Limb (tissue), 2 donors: ENCODE measurements around the gene RHCG.

Experiments used
- DNase-seq, 2 donors: peaks; one replicate each; pipeline ENCODE4 v3.0.0-alpha.2; 2016; ENCODE audit errors: extremely low spot score in 2 of 2

Gene RHCG

DNA sequence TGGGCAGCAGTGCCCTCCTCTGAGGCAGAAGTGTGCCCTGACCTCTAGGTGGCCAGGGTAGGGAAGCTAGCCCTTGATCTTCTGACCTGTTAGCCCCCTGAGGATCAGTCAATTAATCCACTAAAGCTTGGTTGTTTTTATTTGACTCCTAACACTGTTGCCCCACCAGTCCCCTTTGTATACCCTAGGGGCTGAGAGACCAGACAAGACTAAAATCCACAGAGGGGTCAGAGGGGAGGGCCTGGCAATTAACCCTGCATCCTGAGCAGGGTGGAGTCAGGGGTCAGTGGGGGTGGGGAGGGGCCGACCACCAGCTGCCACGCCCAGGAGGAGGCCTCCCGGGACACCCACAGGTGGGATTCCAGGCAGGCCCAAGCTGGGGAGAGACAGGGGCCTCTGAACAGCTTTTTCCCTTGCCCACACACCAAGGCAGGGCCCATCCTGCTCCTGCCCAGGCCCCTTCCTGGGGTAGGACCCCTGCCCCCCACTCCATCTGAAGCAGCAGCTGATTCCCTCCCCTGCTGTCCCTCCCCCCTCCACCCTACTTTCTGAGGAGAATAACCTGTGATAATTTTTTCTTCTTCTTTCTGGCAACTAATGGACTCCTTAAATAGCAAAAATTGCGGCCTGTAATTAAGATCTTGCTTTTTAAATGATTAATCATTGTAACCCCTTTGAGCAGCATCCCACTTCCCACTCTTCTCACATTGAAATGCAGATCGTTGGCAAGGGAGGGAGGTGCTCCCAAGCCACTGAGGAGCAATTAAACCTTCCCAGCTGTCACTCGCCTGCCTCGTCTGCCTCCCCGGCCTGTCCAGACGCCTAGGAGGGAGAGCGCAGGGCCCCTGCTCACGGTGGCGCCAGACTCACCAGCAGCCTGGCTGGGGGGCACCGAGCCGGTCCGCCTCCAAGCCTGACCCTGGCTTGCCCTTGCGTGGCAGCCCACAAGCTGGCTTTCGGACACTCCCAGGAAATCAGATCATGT lies 51.9 kb downstream of the RHCG start:
- DNase-seq: no peak

DNA sequence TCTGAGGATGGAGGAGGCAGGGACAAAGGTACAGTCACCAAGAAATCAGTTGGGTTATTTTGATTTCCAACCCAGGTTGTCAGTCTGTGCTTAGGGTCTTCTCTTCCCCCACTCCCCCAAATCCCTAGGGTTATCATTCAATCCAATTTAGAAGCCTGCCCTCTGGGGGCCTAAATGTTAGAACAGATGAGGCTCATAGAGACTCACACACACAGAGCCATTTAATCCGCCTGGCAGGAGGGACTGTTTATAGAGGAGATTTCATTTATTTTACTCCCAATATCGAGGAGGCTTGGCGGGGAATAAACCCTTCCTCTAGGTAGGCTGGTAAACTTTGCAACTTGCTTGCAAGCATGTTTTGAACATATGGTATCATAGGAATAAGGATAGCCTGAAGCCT lies 52.8 kb downstream of the RHCG start:
- no peak for DNase-seq

GRCh38 chr15:89442671-89443307 lies 53.6 kb downstream of the RHCG start:
- peak in 1 of 2 donors; percentile 62 for DNase-seq

DNA sequence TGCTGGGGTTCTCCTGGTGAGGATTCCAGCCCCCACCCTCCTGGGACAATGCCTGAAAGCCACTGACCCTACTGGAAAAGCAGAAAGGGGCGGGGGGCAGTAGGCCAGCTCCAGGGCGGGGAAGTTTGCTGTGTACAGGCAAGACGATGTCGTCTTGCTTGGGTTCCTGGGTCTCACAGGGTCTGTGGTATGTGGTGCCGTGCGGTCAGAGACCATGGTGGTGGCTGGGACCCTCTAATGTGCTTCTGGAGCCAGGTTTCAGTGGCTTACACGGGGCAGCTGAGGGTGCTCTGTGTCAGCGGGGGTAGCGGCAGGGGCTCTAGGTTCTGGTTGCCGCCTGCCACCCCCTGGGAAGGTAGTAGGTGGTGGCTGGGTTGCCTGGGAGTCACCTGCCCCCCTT lies 54.2 kb downstream of the RHCG start:
- DNase-seq: no peak

DNA sequence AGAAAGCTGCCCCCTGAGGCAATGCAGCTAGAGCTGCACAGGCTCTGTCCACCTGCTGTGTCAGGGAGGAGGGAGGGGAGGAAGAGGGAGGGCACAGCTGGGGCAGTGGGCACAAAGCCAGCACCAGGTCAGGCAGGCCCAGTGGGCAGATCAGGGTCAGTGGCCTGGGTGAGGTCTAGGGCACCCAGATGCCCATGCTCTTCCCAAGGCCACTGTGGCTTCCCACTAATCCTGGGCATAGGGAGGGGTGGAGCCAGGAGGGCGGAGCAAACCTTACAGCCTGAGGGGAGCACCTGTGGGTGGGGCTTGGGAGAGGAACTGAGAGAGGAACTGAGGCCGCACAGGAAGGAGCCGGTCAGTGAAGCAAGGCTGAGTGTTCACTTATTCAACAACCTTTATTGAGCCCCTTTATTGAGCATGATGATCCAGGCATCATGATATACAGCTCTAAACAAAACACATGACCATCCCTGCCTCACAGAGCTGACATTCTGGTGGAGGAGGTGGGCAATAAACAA lies 55.0 kb downstream of the RHCG start:
- DNase-seq: no peak

GRCh38 chr15:89439764-89440163 lies 56.6 kb downstream of the RHCG start:
- no peak for DNase-seq

DNA sequence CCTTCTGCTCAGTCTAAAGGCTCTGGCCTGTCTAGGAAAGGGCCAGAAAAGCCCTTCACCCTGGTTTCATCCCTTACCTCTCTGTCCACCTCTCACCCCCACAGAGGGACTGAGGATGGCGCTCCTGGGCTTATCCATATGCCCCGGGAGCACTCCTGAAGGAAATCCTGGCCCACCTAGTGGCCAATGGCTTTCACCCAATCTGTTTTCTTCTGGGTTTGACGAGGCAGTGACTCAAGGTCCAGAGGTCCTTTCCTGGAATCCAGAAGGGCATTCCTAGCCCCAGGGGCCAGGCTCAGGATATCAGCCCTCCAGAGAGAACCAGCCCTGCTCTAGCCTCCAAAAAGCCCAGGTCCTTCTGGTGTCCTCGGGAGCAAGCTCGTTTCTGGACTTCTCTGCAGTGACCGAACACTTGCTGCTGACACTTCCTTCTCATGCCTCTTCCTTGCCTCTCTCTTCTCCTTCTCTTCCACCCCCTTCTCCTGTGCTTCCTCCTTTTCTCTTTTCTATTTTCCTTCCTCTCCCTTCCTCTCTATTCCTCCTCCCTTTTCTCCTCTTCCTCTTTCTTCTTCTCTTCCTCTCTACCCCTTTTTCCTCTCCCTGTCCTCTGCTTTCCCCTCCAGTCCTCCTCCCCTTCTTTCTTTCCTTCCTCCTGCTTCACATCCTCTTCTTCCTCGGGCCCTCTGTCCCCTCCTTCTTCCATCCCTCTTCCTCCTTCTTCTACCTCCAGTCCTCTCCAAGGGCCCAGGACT lies 59.6 kb downstream of the RHCG start:
- no peak for DNase-seq

- no peak for DNase-seq
These were observed 61.0 kb downstream of the RHCG start for GRCh38 chr15:89435362-89435761.

DNA sequence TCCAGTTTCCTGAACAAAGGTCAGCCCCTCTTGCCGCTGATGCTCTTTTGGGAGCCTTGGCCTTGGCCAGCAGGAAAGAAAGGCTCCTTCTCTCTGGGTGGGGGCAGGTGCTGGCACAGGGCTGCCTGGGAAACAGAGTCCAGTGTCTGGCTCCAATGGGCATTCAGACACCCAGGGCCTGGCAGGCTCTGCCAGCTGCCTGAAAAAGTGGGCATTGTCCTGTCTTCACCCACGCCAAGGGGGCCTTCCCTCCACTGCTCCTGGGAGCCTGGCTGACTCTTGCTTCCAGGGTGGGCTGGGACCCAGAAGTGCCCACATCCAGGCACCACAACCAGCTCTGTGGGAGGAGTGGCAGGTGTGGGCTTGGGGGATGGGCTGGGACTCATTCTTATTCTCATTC lies 62.7 kb downstream of the RHCG start:
- no peak for DNase-seq

DNA sequence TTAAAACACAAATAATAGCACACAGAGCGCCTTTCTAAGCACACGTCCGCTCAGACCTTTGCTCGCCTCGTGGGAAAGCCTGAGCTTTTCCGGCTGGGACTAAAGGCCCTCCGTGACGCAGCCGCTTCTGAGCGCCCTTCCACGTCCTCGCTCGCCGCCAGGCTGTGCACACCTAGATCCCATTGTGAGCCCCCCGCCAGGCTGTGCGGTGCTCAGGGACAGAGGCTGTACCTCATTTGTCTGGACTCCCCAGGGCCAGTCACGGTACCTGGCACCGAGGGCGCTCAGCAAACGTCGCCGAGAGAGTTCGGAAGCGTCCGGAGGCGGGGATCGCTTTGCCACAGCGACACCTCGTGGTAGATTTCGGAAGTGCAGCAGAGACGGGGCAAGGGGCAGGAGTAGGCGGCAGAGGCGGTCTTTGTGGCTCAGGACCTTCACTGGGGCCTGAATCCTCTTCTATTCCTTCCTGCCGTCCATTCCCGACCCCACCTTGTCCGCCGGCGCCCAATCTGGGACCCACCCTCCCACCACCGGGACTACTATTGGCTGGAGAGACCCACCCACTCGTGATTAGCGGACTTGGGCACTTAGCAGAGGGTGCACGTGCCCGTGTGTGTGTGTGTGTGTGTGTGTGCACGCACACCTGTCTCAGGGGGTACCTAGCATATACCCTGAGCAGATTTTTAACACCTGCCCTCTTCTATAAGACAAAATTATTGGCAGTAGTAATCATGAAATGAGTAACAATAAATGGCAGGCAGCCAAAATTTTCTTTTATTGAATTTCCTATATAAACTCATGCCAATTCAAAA lies 65.6 kb downstream of the RHCG start:
- peak; percentile 68 to 93 for DNase-seq

GRCh38 chr15:89429986-89430385 lies 66.4 kb downstream of the RHCG start:
- no peak for DNase-seq

GRCh38 chr15:89429023-89429422 lies 67.4 kb downstream of the RHCG start:
- no peak for DNase-seq

DNA sequence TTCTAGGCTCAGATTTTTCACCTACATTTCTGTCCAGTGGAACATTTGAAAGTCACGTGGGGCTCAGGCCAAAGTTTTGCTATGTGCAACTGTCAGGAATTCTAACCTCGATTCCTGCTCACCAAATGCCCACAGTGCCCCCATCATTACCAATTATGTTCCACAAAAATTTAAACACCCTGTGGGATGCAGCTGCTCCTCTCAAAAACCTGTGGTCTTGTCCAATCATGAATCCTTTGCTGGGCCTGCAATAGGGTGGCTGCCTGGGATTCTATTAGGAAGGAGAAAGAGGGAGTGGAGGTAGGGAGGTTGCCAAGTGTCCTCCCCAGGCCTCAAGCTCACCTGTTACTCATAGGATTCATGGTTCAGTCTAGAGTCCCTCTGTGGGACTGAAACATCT lies 68.1 kb downstream of the RHCG start:
- no peak for DNase-seq

GRCh38 chr15:89426500-89426899 lies 69.9 kb downstream of the RHCG start:
- no peak for DNase-seq

- no peak for DNase-seq
These were observed 72.4 kb downstream of the RHCG start for GRCh38 chr15:89423981-89424380.
